HEK293T (cell line): ENCODE data around the gene RBM15.

ENCODE experiments used
- CTCF ChIA-PET: fragments of 350-600 bp; formaldehyde crosslinking; extraction: SDS; loops from one replicate; lab custom pipeline; 2021; ENCODE audit warnings: antibody characterized with exemption, inconsistent platforms; lab: Yijun Ruan, JAX
- POLR2A ChIA-PET: fragments of 350-600 bp; formaldehyde crosslinking; extraction: SDS; loops from one replicate; lab custom pipeline; 2020; ENCODE audit warnings: antibody characterized with exemption, inconsistent platforms; lab: Yijun Ruan, JAX
- DNase-seq: peaks from one replicate; pipeline ENCODE4 v3.0.0; 2012; ENCODE audit warnings: mixed read lengths; ENCODE audit errors: extremely low spot score
- ARNT ChIP-seq: fragments of 450-650 bp; IDR thresholded peaks from 2 replicates; pipeline ENCODE4 v1.6.1; 2017; ENCODE audit warnings: mild to moderate bottlenecking
- BHLHE40 ChIP-seq: fragments of 450-650 bp; IDR thresholded peaks from 2 replicates; pipeline ENCODE4 v1.6.1; 2016; ENCODE audit warnings: mild to moderate bottlenecking, moderate library complexity, borderline replicate concordance
- CTBP1 ChIP-seq: fragments of 450-650 bp; IDR thresholded peaks from 2 replicates; pipeline ENCODE4 v1.6.1; 2016; ENCODE audit warnings: borderline replicate concordance
- ELF4 ChIP-seq: fragments of 450-650 bp; IDR thresholded peaks from 2 replicates; pipeline ENCODE4 v1.6.1; 2017; ENCODE audit warnings: antibody characterized with exemption
- FOXK2 ChIP-seq: fragments of 450-650 bp; IDR thresholded peaks from 2 replicates; pipeline ENCODE4 v1.6.1; 2016; ENCODE audit warnings: mild to moderate bottlenecking
- FOXM1 ChIP-seq: fragments of 450-650 bp; IDR thresholded peaks from 2 replicates; pipeline ENCODE4 v1.6.1; 2017; ENCODE audit warnings: mild to moderate bottlenecking, borderline replicate concordance
- L3MBTL2 ChIP-seq: fragments of 450-650 bp; conservative IDR thresholded peaks from 2 replicates; pipeline ENCODE4 v1.6.1; 2016; ENCODE audit warnings: mild to moderate bottlenecking
- LEF1 ChIP-seq: fragments of 450-650 bp; IDR thresholded peaks from 2 replicates; pipeline ENCODE4 v1.6.1; 2017; ENCODE audit warnings: mild to moderate bottlenecking, borderline replicate concordance
- NFRKB ChIP-seq: fragments of 450-650 bp; IDR thresholded peaks from 2 replicates; pipeline ENCODE4 v1.6.1; 2016; ENCODE audit warnings: mild to moderate bottlenecking, moderate library complexity
- SP1 ChIP-seq: fragments of 450-650 bp; IDR thresholded peaks from 2 replicates; pipeline ENCODE4 v1.6.1; 2017
- TARDBP ChIP-seq: fragments of 450-650 bp; IDR thresholded peaks from 2 replicates; pipeline ENCODE4 v1.6.1; 2016
- ZNF384 ChIP-seq: fragments of 450-650 bp; IDR thresholded peaks from 2 replicates; pipeline ENCODE4 v1.6.1; 2016

Gene RBM15

DNA sequence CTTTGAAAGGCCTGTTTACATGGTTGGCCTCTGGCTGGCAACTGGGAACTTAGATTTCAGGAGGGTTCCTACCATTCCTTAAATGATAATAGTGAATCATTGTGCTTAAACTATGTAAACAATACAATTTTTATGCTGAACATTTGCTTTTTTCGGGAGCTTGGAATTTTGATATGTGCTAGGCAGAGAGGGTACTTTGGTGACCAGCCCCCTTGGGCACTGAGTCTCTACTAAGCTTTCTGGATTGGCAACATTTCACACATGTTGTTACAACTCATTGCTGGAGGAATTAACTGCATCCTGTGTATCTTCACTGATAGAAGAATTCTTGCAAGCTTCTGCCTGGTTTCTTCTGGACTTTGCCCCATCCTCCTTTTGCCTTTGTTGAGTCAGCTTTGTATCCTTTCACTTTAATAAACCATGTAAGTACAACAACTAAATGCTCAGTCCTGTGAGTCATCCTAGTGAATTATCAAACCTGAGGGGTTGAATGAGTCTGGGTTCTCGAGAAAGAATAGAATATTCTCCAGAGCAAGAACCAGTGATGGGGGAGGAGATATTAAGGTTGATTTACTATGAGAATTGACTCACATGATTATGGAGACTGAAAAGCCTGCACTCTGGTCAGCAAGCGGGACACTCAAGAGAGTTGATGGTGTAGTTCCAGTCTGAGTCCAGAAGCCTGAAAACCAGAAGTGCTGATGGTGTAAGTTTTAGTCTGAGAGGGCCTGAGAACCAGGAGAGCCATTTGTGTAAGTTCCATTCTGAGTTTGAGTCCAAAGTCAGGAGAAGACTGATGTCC lies 54.7 kb downstream of the RBM15 start:
- no peak for DNase-seq
- ChIA-PET CTCF (no interaction called here), POLR2A (interaction anchor here (1.5 kb wide), 1 partner anchor 14 kb away, joined by 4 read pairs; the partner anchor contains the start of gene LAMTOR5)
- TF ChIP-seq FOXK2 (no peak), ZNF384 (no peak), BHLHE40 (no peak), L3MBTL2 (no peak), ARNT (no peak), ELF4 (no peak), SP1 (no peak)

- POLR2A ChIA-PET: no interaction called here
- CTCF ChIA-PET: no interaction called here
- no peak for DNase-seq
- TF ChIP-seq ARNT (no peak), CTBP1 (no peak), ZNF384 (no peak), ELF4 (no peak), L3MBTL2 (no peak), FOXM1 (no peak), FOXK2 (no peak), SP1 (no peak), NFRKB (no peak), TARDBP (no peak), LEF1 (no peak), BHLHE40 (no peak)
Measured at GRCh38 chr1:110394493-110394820, 55.3 kb downstream of the RBM15 start.
